ENCODE results near the gene PPP1R9B.

- TF ChIP-seq CTCF (IDR thresholded peaks at IDR 0.05; ENCODE audit: insufficient read depth, low read depth, low read length) (no peak), EZH2 (IDR thresholded peaks at IDR 0.05; ENCODE audit: insufficient read depth, low read length) (peak; percentile 32)
Measured at GRCh38 chr17:50139185-50139783, 11.2 kb downstream of the PPP1R9B start.

Data from astrocyte (in vitro differentiated cells and primary cell).